IMR-90 (cell line): Measurements from ENCODE around the gene PRKRA. TPM values are rescaled to one million over a fixed set of nuclear protein-coding genes. Genes with fewer than 3 reads are reported as not detected.

Experiments
- ATAC-seq: fragments of 200-7000 bp; cut with Tn5 transposase; 2 replicates; pipeline ENCODE4 v1.9.1; 2020; ENCODE audit warnings: low read depth, mild to moderate bottlenecking, moderate library complexity
- BruUV-seq: library from RNA; stranded (reverse); fragments of 400-500 nt; replicated peaks from 2 replicates; lab custom pipeline; 2021; lab: Mats Ljungman, UMichigan
- CTCF ChIA-PET: fragments of 300-600 bp; formaldehyde crosslinking; extraction: SDS; loops from one replicate; lab custom pipeline; 2021; ENCODE audit warnings: antibody characterized with exemption; lab: Yijun Ruan, JAX
- POLR2A ChIA-PET: fragments of 300-600 bp; sonication (Branson Sonifier 250); formaldehyde crosslinking; loops from one replicate; lab custom pipeline; 2022; ENCODE audit warnings: antibody characterized with exemption; ENCODE audit not compliant: unreplicated experiment; lab: Charles Lee
- DNase-seq: peaks from one replicate; pipeline ENCODE4 v3.0.0; 2013
- H2AFZ ChIP-seq: replicated peaks from 2 replicates; pipeline ENCODE3; 2013; ENCODE audit warnings: low read length, mild to moderate bottlenecking; ENCODE audit not compliant: poor library complexity
- H2AK5ac ChIP-seq: 2 replicates; pipeline ENCODE4 v1.6.1; 2013; ENCODE audit warnings: low read depth, low read length, inconsistent platforms
- H2AK9ac ChIP-seq: replicated peaks from 2 replicates; pipeline ENCODE3; 2013; ENCODE audit warnings: mild to moderate bottlenecking, low read depth, low read length, moderate library complexity; ENCODE audit not compliant: poor library complexity
- H2BK120ac ChIP-seq: 2 replicates; pipeline ENCODE4 v1.6.1; 2013; ENCODE audit warnings: low read depth, low read length, inconsistent platforms
- H2BK15ac ChIP-seq: 3 replicates; pipeline ENCODE4 v1.6.1; 2013; ENCODE audit warnings: low read depth, low read length, inconsistent platforms
- H2BK20ac ChIP-seq: 2 replicates; pipeline ENCODE4 v1.6.1; 2013; ENCODE audit warnings: low read depth, mild to moderate bottlenecking, inconsistent platforms, low read length, moderate library complexity
- H2BK5ac ChIP-seq: 2 replicates; pipeline ENCODE4 v1.6.1; 2013; ENCODE audit warnings: mild to moderate bottlenecking, low read depth, low read length, inconsistent platforms; ENCODE audit not compliant: poor library complexity, severe bottlenecking
- H3K14ac ChIP-seq: replicated peaks from 2 replicates; pipeline ENCODE4 v1.6.1; 2013; ENCODE audit warnings: low read depth, low read length, inconsistent platforms
- H3K18ac ChIP-seq: 2 replicates; pipeline ENCODE4 v1.6.1; 2013; ENCODE audit warnings: low read depth, low read length, control low read depth
- H3K23ac ChIP-seq: 2 replicates; pipeline ENCODE4 v1.6.1; 2013; ENCODE audit warnings: low read depth, low read length, inconsistent platforms
- H3K27ac ChIP-seq: 2 replicates; pipeline ENCODE4 v1.5.1; 2013; ENCODE audit warnings: mild to moderate bottlenecking, control low read depth, low read length; ENCODE audit not compliant: insufficient read depth
- H3K27me3 ChIP-seq: 2 replicates; pipeline ENCODE4 v1.6.1; 2013; ENCODE audit warnings: low read length; ENCODE audit not compliant: control insufficient read depth, insufficient read depth
- H3K36me3 ChIP-seq: 2 replicates; pipeline ENCODE4 v1.6.1; 2013; ENCODE audit warnings: low read length, mixed read lengths; ENCODE audit not compliant: control insufficient read depth, insufficient read depth
- H3K4ac ChIP-seq: 2 replicates; pipeline ENCODE4 v1.6.1; 2013; ENCODE audit warnings: low read depth, low read length, inconsistent platforms
- H3K4me1 ChIP-seq: 2 replicates; pipeline ENCODE4 v1.6.1; 2013; ENCODE audit warnings: low read length, mixed read lengths; ENCODE audit not compliant: control insufficient read depth, insufficient read depth
- H3K4me2 ChIP-seq: 2 replicates; pipeline ENCODE4 v1.6.1; 2013; ENCODE audit warnings: low read depth, mild to moderate bottlenecking, control low read depth, low read length, moderate library complexity
- H3K4me3 ChIP-seq: 2 replicates; pipeline ENCODE4 v1.5.1; 2013; ENCODE audit warnings: low read depth, mild to moderate bottlenecking, control low read depth, low read length, moderate library complexity; ENCODE audit not compliant: insufficient read depth
- H3K56ac ChIP-seq: 2 replicates; pipeline ENCODE4 v1.6.1; 2013; ENCODE audit warnings: low read length, inconsistent platforms; ENCODE audit not compliant: insufficient read depth; ENCODE audit errors: extremely low read depth
- H3K79me1 ChIP-seq, 2 experiments: 2 replicates each; pipeline ENCODE4 v1.6.1; 2013; ENCODE audit warnings: low read length in 2 of 2, inconsistent platforms in 1 of 2, low read depth in 1 of 2
- H3K9ac ChIP-seq: 2 replicates; pipeline ENCODE4 v1.6.1; 2013; ENCODE audit warnings: low read depth, low read length, control low read depth
- H3K9me1 ChIP-seq: 2 replicates; pipeline ENCODE4 v1.6.1; 2013; ENCODE audit warnings: low read length, inconsistent platforms; ENCODE audit not compliant: insufficient read depth
- H3K9me3 ChIP-seq: 2 replicates; pipeline ENCODE4 v1.6.1; 2013; ENCODE audit warnings: low read length; ENCODE audit not compliant: control insufficient read depth, insufficient read depth
- H4K20me1 ChIP-seq: 2 replicates; pipeline ENCODE4 v1.6.1; 2013; ENCODE audit warnings: low read length, inconsistent platforms; ENCODE audit not compliant: insufficient read depth
- H4K5ac ChIP-seq: 2 replicates; pipeline ENCODE4 v1.6.1; 2013; ENCODE audit warnings: mild to moderate bottlenecking, low read depth, low read length, control low read depth
- H4K8ac ChIP-seq, 2 experiments: 2 replicates each; pipeline ENCODE4 v1.6.1; 2013; ENCODE audit warnings: low read depth in 2 of 2, low read length in 2 of 2, control low read depth in 1 of 2, inconsistent platforms in 1 of 2
- H4K91ac ChIP-seq: 2 replicates; pipeline ENCODE4 v1.6.1; 2013; ENCODE audit warnings: low read depth, low read length, inconsistent platforms; ENCODE audit not compliant: insufficient read depth
- RCOR1 ChIP-seq: IDR thresholded peaks from 2 replicates; pipeline ENCODE4 v1.6.1; 2012; ENCODE audit warnings: mild to moderate bottlenecking, low read length, improper control_type of control experiment; ENCODE audit not compliant: insufficient replicate concordance
- WGBS, 2 experiments: methylation state at CpG; one replicate each; pipeline versions ENCODE4 v1.1.5 to v1.1.7; 2013; ENCODE audit warnings: missing lambda C conversion rate in 2 of 2; ENCODE audit not compliant: insufficient read length in 1 of 2; ENCODE audit errors: extremely low coverage in 2 of 2; 5-methylcytosine and 5-hydroxymethylcytosine counted together
- dilution Hi-C: fragments of 300-500 bp; cut with HindIII; formaldehyde crosslinking; loops from one replicate; pipeline ENCODE4 v1.14.3; 2018; ENCODE audit warnings: low sequenced_read_pairs; ENCODE audit not compliant: unreplicated experiment
- in situ Hi-C: fragments of 300-500 bp; cut with MboI; formaldehyde crosslinking; loops from 3 replicates; pipeline ENCODE4 v1.14.3; 2019; ENCODE audit warnings: low sequenced_read_pairs, inconsistent platforms, mixed read lengths
- intact Hi-C: fragments of 100-400 bp; cut with micrococcal nuclease; formaldehyde crosslinking; loops from 2 replicates; pipeline ENCODE4 v1.10.0; 2022
- polyA plus RNA-seq, 3 experiments: library from polyadenylated mRNA; depleted of rRNA; stranded (reverse); fragments of >200 nt; gene quantifications; 2 replicates each; pipeline ENCODE4 v1.2.3, GENCODE V29; 2012; ENCODE audit warnings: low replicate concordance in 1 of 3
- total RNA-seq: library from RNA; depleted of rRNA; stranded (reverse); fragments of >200 nt; gene quantifications from 2 replicates; pipeline ENCODE4 v1.2.3, GENCODE V29; 2012

PRKRA gene
- total and polyA plus RNA-seq, 2 of the 4 experiments (the other 2 are of a cell fraction) = 39.5 to 53.6 TPM

GRCh38 chr2:178448968-178449661, 1.9 kb downstream of the PRKRA start:
- dilution Hi-C loops = no loop called here
- no peak for ATAC-seq
- Histone ChIP-seq H2BK120ac (no peak overlapping the region), H3K23ac (peak overlapping the region; percentile 32; the same call in 1 of the 2 replicates), H2AFZ (no peak overlapping the region), H2AK9ac (no peak overlapping the region), H3K9me3 (no peaks in the 10 kb centered on the region), H3K27me3 (no peaks in the 10 kb centered on the region), H4K20me1 (peaks cover 9% of the 10 kb centered on the region; the same call in 1 of the 2 replicates), H3K4me1 (peaks cover 6% of the 10 kb centered on the region), H2AK5ac (no peak overlapping the region), H3K4me2 (no peak overlapping the region; the same call in 1 of the 2 replicates), H2BK5ac (no peak overlapping the region), H3K4me3 (no peak overlapping the region), H4K8ac (no peak overlapping the region), H4K91ac (no peak overlapping the region), H4K5ac (no peak overlapping the region), H3K14ac (no peak overlapping the region), H2BK15ac (no peak overlapping the region), H3K18ac (no peak overlapping the region), H3K9ac (no peak overlapping the region), H3K9me1 (0 out of 2 replicates have a peak, but pooled peaks cover 2% of the 10 kb centered on the region), H3K36me3 (peaks cover 17% of the 10 kb centered on the region), H3K4ac (no peak overlapping the region), H3K27ac (no peak overlapping the region), H2BK20ac (no peak overlapping the region), H3K79me1 (peaks cover 21 to 34% of the 10 kb centered on the region in 2 experiments), H3K56ac (no peak overlapping the region)
- CTCF ChIA-PET = no interaction called here
- no TSS peak for BruUV-seq
- TF ChIP-seq RCOR1 = no peak
- no peak for DNase-seq
- in situ Hi-C loops = no loop called here
- intact Hi-C loops = no loop called here
- POLR2A ChIA-PET = no interaction called here
- WGBS, 2 experiments = 100% methylated on average over 1 of the region's 4 CpGs; no CpG with 5 or more reads in 1 of the 2 experiments
